Islet precursor cell (in vitro differentiated cells): ENCODE data around the gene PAX2.

Experiments
- DNase-seq: peaks from one replicate; pipeline ENCODE4 v3.0.0-alpha.2; 2018

Gene PAX2

DNA sequence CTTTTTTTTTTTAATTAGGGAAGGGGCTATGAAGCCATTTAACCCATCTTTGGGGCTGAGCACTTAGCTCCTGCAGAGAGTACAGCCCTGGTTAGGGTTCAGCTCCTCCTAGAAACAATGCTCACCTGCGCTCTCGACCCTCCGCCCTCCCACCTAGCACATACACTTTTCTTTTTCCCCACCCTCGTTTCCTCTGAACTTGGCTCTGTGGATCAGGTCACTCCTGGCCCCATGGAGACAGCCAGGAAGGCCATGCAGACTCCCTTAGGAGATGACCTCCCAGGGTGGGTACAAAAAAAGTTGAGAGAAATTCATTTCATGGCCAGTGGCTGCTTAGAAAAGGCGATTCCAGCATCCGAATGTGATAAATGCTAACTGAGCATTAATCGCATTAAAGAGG is 15.8 kb downstream of the PAX2 start:
- DNase-seq: no peak

DNA sequence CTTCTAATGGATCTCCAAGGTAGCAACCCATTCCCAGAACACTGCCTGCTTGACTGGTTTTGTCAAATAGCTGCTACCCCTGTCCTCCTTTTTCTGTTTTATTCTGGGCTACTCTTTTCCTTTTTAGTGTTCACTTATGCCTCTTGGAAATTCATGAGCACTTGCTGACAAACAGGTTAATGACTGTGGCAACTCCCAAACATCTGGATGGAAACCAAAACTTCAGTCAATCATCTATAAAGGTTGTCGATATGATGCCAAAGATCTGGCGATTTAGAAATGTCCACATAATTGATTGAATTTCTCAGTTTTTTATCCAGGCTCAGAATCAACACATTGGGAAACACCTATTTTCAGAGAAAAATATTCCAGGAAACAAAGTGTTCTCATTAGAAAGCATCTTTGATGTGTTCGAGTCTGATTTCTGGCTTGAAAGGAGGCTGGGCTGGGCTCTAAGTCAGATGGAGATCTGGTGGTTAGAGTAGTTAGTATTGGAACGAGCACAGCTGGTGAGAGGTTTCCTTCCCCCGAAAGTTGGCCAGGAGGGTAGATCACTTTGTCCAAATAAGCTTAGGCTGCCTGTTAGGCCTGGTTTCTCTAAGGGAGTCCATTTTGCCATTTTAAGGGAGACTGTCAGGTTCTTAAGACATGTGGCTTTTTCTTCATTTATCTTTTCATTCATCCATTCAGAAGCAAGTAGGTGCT is 17.8 kb downstream of the PAX2 start:
- DNase-seq: no peak

DNA sequence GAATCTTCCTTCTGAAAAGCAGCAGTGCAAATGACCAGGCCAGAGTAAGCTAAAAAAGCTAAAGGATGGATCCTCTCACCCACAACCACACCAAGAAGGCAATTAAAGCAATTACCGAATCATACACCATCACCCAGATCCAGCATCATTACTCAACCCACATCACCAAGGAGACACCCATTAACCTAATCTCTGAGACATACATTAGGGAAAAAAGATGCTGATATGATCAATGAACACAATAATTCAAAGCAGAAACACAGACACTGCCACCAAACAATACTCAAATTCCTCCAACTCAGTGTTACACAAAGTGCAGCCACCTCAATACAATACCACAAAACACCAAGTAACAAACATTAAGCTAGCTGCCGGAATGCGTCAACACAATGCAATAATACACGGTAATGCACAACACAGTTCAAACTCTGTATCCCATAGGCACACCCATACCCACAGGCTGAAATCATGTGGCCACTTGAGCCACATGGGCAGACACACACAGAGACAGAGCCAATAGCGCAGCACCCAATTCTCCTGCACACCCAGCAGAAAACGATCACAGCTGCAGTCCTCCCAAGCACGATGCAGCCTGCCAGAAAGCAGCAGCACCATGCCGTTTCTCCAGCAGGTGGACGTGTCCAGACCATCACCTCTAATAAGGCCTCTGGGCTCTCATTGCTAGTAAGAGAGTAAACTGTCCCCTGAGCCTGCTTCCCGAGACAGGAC is 21.5 kb downstream of the PAX2 start:
- DNase-seq: peak; percentile 65

DNA sequence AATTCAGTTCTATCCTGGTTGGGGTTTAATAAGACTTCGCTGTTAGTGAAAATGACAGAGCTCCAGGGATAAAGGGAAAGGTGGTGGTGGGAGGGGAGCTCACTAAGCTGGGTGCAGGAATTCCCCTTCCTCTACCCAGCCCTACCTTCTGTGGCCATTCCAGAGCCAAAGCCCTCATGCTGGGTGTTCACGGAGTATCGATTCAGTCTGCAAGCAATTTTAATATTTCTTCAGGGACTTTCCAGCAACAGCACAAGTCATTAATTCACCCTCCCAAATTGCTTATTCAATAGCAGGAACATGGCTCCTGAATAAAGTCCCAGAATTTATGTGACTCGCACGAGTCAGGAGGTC is 22.0 kb downstream of the PAX2 start:
- DNase-seq: no peak

DNA sequence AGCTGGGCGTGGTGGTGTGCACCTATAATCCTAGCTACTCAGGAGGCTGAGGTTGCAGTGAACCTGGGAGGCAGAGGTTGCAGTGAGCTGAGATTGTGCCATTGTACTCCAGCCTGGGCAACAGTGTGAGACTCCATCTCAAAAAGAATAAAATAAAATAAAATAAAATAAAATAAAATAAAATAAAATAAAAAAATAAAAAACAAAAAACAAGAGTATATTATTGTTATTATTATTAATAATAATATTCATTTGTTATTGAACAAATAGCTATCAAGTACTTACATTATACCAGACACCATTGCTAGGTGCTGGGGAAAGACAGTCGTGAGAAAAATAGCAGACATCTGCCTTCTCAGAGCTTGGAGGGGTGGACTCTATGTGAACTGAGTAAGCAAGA is 24.1 kb downstream of the PAX2 start:
- DNase-seq: no peak

DNA sequence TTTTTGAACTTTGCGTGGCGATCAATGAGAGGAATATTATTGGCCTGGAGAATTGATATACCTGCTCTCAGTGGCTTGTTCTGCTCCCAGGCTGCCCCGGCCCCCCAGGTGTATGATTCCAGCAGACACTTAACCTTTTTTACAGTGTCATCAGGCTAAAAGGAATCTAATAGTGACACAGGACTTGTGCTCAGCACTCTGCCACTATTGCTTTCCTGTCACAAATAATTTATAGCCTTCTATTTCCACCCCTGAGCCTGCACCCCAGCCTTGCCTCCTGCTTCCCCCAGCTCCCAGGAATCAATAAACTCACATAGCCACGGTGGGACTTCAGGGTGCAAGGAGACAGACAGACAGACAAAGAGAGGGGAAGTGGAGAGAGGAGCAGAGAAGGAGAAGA is 28.3 kb downstream of the PAX2 start:
- no peak for DNase-seq

DNA sequence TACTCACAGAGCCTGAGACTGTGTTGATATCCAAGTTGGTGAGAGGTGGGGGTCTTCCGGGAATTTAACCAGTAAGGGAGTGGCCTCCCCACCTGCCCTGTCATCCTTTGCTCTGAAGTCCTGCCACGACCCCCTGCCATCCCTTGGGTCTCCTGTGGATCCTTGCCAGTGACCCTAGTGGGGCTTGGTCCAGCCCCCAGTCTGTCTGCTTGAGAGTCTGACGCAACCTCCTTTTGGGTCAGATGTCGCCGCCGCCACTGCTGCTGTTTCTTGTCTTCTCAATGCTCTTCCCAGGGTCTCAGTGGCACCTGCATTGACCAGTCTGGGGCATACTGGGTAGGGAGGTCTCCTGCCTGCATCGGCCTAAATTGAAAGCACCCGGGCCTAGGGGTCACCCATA is 28.8 kb downstream of the PAX2 start:
- DNase-seq: no peak

DNA sequence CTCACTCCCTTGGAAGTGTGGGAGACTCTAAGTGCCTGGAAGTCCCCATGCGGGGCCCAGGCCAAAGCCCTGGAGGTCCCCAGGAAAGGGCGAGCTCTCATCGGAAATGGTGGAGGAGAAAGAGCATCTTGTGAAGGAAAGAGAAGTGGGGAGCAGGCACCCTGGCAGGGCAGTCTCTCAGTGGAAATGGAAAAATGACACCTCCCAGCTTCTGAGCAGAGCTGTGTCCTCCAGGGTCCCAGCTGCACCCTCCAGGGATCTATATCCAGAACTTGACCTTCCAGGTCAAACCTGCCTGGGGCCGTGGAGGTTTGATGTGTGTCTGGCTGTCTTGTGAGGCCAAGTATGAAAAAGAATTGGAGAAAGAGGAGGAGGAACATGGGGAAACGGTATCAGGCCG is 29.5 kb downstream of the PAX2 start:
- DNase-seq: no peak

DNA sequence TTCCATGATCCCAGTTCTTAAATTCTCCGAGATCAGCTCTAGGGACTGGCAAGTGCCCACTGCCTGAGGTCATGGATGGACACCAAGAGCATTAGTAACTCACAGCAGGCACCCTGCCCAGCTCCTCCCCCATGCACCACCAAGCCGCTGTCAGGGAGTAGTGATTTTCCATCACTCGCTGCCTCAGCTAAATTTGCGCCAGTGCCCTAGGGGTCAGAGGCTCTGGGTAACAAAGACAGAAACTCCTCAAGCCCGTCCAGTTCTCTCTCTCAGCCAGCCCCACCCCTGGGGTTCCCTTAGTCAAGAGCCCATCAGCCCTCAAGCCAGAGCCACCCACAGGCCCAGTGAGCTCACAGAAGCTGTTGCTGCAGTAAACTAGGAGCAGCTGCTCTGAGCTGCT is 30.0 kb downstream of the PAX2 start:
- DNase-seq: no peak

DNA sequence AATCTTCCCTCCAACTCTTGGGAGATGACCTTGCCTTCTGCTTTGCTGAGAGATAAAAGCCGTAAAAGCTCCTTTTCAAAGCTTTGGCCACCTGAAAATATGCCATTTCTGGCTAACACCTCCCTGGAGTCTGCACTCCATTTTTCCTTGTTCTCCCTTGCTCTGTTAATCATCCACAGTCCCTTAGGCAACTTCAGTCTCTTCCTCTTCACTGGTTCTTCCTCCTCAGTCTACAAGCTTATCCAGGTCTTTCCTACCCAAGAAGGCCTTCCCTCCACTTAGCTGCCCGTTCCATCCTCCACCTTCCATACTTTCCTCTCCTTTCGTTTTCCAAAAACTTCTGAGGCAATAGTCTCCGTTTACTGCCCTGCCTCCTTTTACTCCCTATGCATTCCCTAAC is 30.5 kb downstream of the PAX2 start:
- DNase-seq: no peak

DNA sequence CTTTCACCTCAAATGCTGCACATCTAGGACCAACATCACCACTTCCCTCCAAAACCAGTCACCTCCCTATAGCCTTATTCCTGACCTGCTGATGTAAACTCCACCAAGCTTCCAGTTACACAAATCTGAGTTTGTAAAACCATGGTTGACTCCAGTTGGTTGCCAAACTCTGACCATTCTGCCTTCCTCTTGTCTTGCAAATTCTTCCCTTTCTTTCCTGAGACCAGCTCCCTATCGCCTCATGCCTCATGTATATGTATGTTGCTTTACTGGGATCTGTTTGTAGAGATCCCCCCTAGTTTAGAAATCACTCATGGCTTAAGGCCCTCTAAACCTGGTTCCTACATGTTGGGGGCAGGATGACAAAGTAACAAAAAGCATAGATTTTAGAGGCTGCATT is 31.3 kb downstream of the PAX2 start:
- DNase-seq: no peak

DNA sequence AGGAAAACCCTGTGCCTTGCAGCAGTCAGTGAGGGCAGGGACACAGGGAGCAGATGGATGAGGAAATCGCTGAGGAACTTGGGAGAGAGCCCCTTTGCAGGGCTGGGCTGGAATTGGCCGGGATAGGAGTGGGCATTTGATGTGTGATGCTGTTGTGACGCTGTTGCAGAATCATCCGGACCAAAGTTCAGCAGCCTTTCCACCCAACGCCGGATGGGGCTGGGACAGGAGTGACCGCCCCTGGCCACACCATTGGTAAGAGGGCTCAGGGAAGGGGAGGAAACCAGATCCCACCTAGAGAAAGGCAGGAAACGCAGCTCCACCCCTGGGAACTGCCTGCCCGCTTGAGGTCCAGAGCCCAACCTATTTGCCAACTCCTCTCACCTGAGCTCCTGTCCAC is 33.9 kb downstream of the PAX2 start:
- DNase-seq: no peak

DNA sequence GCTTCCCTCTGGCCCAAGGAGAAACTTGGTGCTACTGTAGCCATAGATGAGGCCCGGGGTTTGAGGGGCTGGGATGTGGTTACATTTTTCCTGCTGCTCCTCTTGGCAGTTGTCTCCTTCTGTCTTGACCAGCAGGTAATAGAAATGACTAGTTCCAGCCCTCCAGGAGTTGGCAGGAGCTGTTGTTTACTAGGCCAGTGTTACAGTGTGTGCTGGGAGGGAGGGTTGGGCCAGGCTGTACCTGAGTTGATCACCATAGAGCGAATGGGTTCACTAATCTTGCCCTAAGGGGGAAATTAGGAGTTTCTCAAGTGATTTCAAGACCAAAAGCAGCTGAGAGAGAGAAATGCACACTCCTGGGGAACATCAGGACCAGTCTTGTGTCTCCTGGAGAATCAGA is 34.9 kb downstream of the PAX2 start:
- no peak for DNase-seq

DNA sequence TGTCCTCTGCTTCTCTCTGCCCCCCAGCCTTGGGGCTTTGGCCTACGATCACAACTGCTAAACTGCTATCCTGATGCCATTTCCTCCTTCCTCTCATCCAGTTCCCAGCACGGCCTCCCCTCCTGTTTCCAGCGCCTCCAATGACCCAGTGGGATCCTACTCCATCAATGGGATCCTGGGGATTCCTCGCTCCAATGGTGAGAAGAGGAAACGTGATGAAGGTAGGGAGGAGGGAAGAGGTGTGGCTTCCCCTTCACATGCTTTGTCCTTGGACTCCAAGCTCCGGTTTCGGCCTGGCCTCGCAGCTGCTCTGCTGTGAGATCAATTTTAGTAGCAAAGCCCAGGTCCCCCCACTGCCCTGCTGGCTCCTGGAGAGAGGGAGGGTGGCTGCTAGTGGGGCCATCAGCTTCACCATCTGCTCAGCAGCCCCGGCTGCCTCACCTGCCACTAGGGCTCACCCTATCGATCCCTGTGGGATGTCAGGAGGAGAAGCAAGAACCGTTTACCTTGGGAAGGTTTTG is 35.8 kb downstream of the PAX2 start:
- DNase-seq: no peak

DNA sequence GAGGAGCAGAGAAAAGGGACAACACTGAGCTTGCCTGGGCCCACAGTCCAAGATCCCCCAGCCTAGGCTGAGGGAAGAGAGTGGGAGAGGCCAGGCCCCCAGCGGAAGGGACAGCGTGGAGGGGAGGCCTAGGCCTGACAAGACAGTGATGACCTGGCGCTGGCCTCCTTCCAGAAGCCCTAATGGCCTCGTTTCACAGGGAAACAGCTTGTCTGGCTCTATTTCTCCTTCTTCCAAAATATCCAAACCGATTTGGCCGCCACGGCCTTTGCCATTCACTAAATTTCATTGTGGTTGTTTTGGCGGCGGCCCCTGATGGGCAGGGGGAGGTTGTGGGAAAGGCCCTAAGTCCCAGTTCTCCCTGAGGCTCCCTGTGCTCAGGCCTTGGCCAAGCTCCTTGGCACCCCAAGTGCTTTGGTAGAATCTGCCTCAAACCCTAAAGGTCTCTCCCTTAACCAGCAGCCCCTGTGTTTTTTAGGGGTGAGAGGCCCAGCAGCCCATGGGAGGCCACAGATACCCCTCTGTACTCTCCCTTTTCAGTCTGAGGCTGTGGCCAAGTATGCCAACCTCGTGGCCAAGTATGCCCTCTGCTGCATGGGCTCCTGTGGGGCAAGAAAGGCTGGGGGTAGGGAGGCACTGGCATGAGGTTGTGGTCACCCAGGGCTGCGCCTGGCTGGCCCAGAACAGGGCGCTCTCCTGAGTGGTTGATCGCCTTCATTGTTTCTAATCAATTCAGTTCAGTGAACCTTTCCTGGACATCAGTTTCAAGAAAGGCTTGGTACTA is 37.3 kb downstream of the PAX2 start:
- no peak for DNase-seq

DNA sequence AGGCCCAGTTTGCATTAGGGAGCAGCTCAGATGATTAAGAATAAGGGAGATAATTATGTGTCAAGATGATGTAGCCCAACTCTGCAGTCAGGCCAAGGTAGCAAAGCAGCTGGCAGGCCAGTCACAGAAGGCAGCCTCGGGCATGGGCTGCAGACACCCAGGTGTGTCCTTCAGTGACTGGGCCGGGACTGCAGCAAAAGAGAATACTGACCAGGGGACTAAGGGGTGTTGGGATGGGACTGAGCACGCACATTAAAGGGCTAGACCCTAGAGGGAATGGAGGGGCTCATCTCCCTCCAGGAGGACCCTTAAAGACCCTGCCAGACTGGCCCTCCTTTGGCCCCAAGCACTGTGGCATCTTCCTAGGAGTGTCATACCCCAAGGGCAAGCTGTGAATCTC is 38.7 kb downstream of the PAX2 start:
- peak; percentile 34 for DNase-seq

DNA sequence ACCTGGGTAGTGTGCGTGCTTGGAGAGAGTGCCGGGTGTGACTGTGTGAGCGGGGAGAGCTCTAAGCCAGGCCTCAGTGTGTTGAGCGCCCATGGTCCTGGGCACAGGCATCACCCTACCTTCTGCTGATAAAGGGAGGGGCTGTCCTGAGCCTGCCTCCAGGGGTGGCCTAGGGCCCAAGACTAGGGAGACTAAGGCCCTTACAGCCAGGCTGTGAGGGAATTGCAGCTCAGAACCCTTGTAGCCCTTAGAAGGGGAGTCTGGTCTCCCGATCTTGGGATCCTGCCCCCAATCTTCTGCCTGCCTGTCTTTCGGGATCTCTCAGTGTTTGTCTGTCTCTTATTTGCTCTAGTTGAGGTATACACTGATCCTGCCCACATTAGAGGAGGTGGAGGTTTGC is 41.2 kb downstream of the PAX2 start:
- DNase-seq: no peak

DNA sequence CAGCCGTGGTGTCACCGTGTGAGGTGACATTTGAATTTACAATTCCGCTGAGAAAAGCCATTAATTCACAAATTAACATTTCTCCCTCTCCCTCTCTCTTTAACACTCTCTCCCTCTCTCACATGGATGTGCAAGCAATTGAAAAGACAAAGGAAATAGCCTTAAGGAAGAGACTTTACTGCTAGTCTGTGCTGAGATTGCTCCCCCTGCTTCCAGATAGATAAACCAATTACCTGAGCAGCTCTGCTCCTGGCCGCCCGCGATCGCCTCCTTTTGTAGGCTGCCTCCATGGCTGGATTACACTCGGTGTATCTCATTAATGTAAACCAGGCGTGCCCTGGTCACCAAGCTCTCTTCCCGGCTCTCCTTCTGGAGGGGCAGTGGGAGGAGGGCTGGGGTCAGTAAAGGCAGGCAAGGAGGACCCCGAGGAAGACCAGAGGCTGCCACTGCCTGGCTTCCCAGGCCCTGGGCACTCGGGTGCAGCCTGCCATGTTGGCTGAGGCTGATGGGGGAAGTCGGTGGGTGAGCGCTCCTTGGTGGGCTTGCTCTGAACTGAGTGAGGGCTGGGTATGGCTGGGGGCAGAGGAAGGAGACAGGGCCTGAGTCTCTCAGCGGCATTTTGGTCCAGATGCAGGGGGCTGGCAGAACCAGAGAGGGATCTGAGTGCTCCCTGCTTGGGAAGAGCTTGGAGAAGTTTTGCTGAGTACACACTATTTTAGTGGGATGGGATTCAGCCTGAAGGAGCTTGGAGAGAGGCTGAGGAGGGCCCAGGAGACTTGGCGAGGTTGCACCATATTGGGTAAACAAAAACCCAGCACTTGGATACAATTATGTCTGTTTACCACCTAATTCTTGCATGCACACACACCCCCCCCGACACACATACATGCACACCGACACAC is 42.9 kb downstream of the PAX2 start:
- no peak for DNase-seq

DNA sequence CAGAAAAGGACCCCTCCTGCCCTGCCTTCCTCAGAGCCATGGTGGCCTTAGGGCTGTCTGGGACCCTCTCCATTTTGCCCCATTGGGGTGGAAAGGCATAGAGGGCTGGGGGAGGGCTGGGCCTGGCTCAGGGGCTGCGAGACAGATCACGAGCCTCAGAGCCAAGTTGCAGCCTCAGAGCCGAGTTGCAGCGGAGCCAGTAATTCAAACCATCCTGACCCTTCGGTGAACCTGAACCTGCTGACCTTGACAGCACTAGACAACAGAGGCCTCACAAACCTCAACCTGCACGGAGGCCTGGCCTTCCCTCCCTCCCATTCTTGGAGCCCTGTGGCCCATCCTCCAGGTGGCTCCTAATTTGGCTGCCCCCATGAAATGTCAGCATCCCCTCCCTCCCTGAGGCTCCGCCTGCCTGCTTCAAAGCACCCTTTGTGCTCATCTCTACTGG is 45.4 kb downstream of the PAX2 start:
- DNase-seq: no peak

DNA sequence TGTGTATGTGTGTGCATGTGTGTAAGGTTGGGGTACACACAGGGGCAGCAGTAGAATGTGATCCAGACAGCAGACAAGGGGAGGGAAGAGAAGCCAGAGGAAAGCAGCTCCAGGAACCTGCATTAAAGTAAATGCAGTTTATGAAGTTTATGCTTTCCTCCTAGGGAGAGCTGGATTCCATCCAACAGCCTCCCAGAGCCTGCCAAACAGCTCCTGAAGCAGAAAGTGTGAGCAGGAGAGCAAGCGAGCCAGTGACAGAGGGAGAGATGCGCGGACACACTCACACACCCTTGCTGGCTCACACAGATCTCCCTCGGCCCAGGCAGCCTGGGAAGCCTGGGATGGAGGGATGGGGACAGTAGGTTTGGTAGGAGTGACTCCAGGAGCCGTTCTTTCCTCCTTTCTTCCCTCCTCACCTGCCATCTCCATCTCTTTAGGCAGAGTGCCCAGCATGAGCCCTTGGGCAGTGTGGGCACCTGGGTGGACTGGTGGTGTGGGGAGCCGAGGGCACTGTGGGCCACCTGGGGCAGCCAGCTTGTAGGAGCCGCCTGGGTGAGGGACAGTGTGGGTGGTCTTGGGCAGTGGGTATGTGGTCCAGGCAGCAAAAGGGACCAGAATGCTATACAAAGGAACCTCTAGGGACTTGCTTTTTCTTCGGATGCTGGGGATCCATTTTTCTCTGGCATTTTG is 46.1 kb downstream of the PAX2 start:
- DNase-seq: no peak

DNA sequence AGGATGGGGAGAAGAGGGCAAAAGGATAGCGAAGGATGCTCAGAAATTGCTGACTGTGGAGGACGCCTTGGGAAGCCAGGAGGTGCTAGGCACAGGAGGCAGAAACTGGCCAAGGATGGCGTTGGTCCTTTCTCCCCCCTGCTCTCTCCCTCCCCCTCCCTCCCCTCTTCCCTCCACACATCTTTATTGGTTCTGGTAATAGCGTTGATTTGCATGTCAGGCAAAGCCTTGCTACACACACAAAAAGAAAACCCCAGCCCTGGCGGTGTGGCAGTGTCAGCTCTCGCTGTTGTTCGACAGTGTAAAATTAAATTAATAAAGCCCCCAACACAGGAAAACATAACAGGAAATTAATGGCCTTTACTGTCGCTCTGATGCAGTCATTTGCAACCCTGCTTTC is 47.2 kb downstream of the PAX2 start:
- no peak for DNase-seq

DNA sequence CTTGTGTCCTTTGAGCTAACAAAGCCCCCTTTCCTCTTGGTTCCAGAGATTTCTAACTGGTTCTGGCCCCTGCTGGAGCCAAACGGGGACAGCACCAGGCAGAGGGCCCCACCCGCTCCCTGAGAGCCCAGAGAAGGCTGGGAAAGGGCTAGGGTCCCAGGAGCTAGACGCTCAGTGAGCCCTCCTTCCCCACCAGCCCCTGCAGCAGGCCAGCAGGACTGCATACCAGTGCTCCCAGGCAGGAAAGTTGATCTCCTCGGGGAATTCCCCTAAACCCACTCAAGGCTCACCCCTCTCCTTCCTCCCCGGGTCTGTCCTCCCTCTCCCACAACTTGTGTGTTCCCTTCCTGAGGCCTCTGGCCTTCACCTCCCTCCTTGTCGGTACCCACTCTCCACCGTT is 47.7 kb downstream of the PAX2 start:
- no peak for DNase-seq
